HG03196 (cell line): ENCODE data around the gene KCNQ1.

Experiments used
- ATAC-seq: cut with Tn5 transposase; IDR thresholded peaks from one replicate; pipeline ENCODE4 v1.9.1; 2021; ENCODE audit not compliant: unreplicated experiment

The KCNQ1 gene

GRCh38 chr11:2770761-2771301 is 326.0 kb downstream of the KCNQ1 start:
- ATAC-seq = no peak

GRCh38 chr11:2771758-2772466 is 327.1 kb downstream of the KCNQ1 start:
- ATAC-seq = no peak

GRCh38 chr11:2772544-2773031 is 327.8 kb downstream of the KCNQ1 start:
- no peak for ATAC-seq

- no peak for ATAC-seq
These were observed 329.6 kb downstream of the KCNQ1 start for GRCh38 chr11:2774173-2775082.

- ATAC-seq = no peak
These were observed 330.3 kb downstream of the KCNQ1 start for GRCh38 chr11:2775083-2775625.

GRCh38 chr11:2775626-2776350 is 331.0 kb downstream of the KCNQ1 start:
- ATAC-seq = no peak

- no peak for ATAC-seq
These were observed 331.7 kb downstream of the KCNQ1 start for GRCh38 chr11:2776351-2777061.

- ATAC-seq = no peak
These were observed 332.6 kb downstream of the KCNQ1 start for GRCh38 chr11:2777386-2777785.

GRCh38 chr11:2777871-2778629 is 333.2 kb downstream of the KCNQ1 start:
- no peak for ATAC-seq

GRCh38 chr11:2778630-2779498 is 334.1 kb downstream of the KCNQ1 start:
- no peak for ATAC-seq

- no peak for ATAC-seq
These were observed 334.7 kb downstream of the KCNQ1 start for GRCh38 chr11:2779499-2779980.

GRCh38 chr11:2779981-2780849 is 335.4 kb downstream of the KCNQ1 start:
- no peak for ATAC-seq

- no peak for ATAC-seq
These were observed 336.1 kb downstream of the KCNQ1 start for GRCh38 chr11:2780850-2781407.

- ATAC-seq = no peak
These were observed 336.8 kb downstream of the KCNQ1 start for GRCh38 chr11:2781408-2782274.

- ATAC-seq = no peak
These were observed 338.0 kb downstream of the KCNQ1 start for GRCh38 chr11:2782769-2783168.

- no peak for ATAC-seq
These were observed 338.8 kb downstream of the KCNQ1 start for GRCh38 chr11:2783536-2784082.
